Fibroblast of peridontal ligament (primary cell): ENCODE data around the gene DHRS11.

Source experiments
- DNase-seq: peaks from one replicate; pipeline ENCODE4 v3.0.0-alpha.2; 2010; ENCODE audit errors: extremely low read depth

The DHRS11 gene

GRCh38 chr17:36614081-36614480 lies 22.4 kb downstream of the DHRS11 start:
- DNase-seq: no peak

GRCh38 chr17:36614933-36615332 lies 23.3 kb downstream of the DHRS11 start:
- no peak for DNase-seq

GRCh38 chr17:36616061-36617029 lies 24.7 kb downstream of the DHRS11 start:
- no peak for DNase-seq

GRCh38 chr17:36617773-36618172 lies 26.1 kb downstream of the DHRS11 start:
- no peak for DNase-seq

GRCh38 chr17:36623281-36623680 lies 31.6 kb downstream of the DHRS11 start:
- DNase-seq: no peak

- no peak for DNase-seq
Measured at GRCh38 chr17:36625188-36625587, 33.5 kb downstream of the DHRS11 start.

- no peak for DNase-seq
Measured at GRCh38 chr17:36627101-36627500, 35.4 kb downstream of the DHRS11 start.

GRCh38 chr17:36628576-36628975 lies 36.9 kb downstream of the DHRS11 start:
- no peak for DNase-seq

GRCh38 chr17:36629252-36629847 lies 37.7 kb downstream of the DHRS11 start:
- peak; percentile 63 for DNase-seq

GRCh38 chr17:36629970-36630502 lies 38.4 kb downstream of the DHRS11 start:
- no peak for DNase-seq

- no peak for DNase-seq
Measured at GRCh38 chr17:36631022-36631421, 39.3 kb downstream of the DHRS11 start.

GRCh38 chr17:36632916-36633771 lies 41.5 kb downstream of the DHRS11 start:
- DNase-seq: no peak

- DNase-seq: no peak
Measured at GRCh38 chr17:36640346-36640745, 48.7 kb downstream of the DHRS11 start.

- DNase-seq: no peak
Measured at GRCh38 chr17:36640836-36641235, 49.2 kb downstream of the DHRS11 start.

- DNase-seq: no peak
Measured at GRCh38 chr17:36641331-36641876, 49.7 kb downstream of the DHRS11 start.

- no peak for DNase-seq
Measured at GRCh38 chr17:36641877-36642845, 50.5 kb downstream of the DHRS11 start.

GRCh38 chr17:36643086-36643685 lies 51.5 kb downstream of the DHRS11 start:
- no peak for DNase-seq

GRCh38 chr17:36645422-36645821 lies 53.7 kb downstream of the DHRS11 start:
- DNase-seq: no peak

- no peak for DNase-seq
Measured at GRCh38 chr17:36647636-36648035, 56.0 kb downstream of the DHRS11 start.
